RPMI7951 (cell line): Measurements from ENCODE around the gene TIAM2. TPM values are rescaled to one million over a fixed set of nuclear protein-coding genes. Genes with fewer than 3 reads are reported as not detected.

Experiments used
- DNase-seq: peaks from one replicate; pipeline ENCODE4 v3.0.0-alpha.2; 2012; ENCODE audit warnings: low read depth
- total RNA-seq: library from RNA; depleted of rRNA; stranded (reverse); fragments of >200 nt; shearing (Covaris generic); gene quantifications from 2 replicates; pipeline ENCODE4 v1.2.3, GENCODE V29; 2014

Gene TIAM2
- total RNA-seq, 1 experiment from 2014 or later: 18.3 TPM

- no peak for DNase-seq
These were observed 292.6 kb downstream of the TIAM2 start for GRCh38 chr6:155287762-155288161.

- DNase-seq: no peak
These were observed 295.4 kb downstream of the TIAM2 start for GRCh38 chr6:155290491-155290890.

GRCh38 chr6:155291291-155291690 is 296.2 kb downstream of the TIAM2 start:
- DNase-seq: no peak

GRCh38 chr6:155292711-155293110 is 297.6 kb downstream of the TIAM2 start:
- DNase-seq: no peak

- DNase-seq: no peak
These were observed 302.6 kb downstream of the TIAM2 start for GRCh38 chr6:155297669-155298068.

- DNase-seq: no peak
These were observed 306.8 kb downstream of the TIAM2 start for GRCh38 chr6:155301867-155302266.

GRCh38 chr6:155303361-155303870 is 308.3 kb downstream of the TIAM2 start:
- DNase-seq: no peak

- DNase-seq: no peak
These were observed 311.8 kb downstream of the TIAM2 start for GRCh38 chr6:155306958-155307357.
